T-helper 2 cell treated with Interferon-gamma antibody and Interleukin-4, amounts not matched to agents 5 μg/mL and 100 μg/mL, for 36 hours (primary cell): Measurements from ENCODE around the gene GRK5.
A peak's percentile ranks its signal among the peaks of the same experiment; 100 is the strongest.

ENCODE experiments used
- DNase-seq: peaks from one replicate; pipeline ENCODE4 v3.0.0; 2021; ENCODE audit warnings: low spot score
- H3K27ac Mint-ChIP-seq: one replicate; pipeline ENCODE4 v1.8.0; 2021; ENCODE audit warnings: mild to moderate bottlenecking, mixed read lengths
- H3K27me3 Mint-ChIP-seq: one replicate; pipeline ENCODE4 v1.8.0; 2021; ENCODE audit warnings: low read depth, mixed read lengths
- H3K36me3 Mint-ChIP-seq: one replicate; pipeline ENCODE4 v1.8.0; 2021; ENCODE audit warnings: low read depth, mixed read lengths
- H3K4me1 Mint-ChIP-seq: one replicate; pipeline ENCODE4 v1.8.0; 2021; ENCODE audit warnings: low read depth, mixed read lengths
- H3K4me3 Mint-ChIP-seq: one replicate; pipeline ENCODE4 v1.8.0; 2022; ENCODE audit warnings: mild to moderate bottlenecking, moderate library complexity, mixed read lengths
- H3K9me3 Mint-ChIP-seq: one replicate; pipeline ENCODE4 v1.8.0; 2021; ENCODE audit warnings: mixed read lengths

Gene GRK5

DNA sequence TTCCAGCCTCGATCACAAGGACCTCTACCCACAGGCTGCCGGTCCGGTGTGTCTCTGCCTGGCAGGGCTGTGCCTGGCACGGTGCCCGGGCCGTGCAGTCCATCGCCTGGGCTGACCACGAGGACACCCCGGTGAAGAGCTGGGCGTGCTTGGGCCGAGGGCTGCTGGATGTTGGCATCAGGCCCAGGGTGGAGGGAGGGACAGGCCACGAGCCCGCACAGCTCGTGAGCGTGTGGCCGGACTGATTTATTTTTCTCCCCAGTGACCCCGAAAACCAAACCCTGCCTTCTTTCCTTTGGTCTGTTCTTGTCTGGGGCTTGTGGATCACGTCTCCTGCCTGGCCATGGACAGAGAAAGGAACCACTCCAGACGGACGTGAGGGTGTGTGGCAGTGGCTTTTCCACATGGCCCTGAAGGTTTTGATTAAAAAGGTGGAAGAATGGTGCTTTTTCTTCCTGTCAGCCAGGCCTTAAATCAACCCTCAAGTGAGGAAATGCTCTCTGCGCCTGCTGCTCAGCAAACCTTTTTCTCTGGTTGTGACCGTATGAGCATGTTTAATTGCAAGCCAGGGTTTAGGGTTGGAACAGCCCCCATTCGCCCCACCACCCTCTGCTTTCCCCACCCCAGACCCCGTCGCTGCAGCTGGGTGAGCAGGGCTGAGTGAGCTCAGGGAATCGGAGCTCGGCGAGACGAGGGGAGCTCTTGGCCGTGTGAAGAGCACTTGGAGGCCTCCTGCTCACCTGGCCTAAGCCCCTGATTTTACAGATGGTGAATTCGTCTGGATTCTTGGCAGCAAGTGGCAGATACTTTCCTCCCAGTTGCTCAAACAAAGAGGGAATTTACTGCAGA is 205.1 kb downstream of the GRK5 start:
- DNase-seq: no peak
- H3K27ac Mint-ChIP-seq: no peak overlapping the region

DNA sequence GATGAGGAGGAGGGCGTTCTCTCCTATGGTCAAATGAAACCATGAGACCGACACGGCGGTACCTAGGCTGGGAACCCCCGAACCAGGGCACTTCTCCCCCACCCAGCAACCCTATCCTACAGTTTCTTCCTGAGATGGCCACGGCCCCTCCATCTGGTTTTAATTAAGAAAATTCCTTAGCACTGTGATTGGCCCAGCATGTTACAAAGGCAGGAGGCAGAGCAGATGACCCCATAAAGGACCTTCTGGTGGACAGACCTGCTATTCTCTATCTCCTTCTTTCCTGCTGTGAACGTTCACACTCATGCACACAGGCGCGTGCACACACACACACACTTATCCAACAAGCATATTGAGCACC is 205.7 kb downstream of the GRK5 start:
- no peak for DNase-seq
- H3K27ac Mint-ChIP-seq: no peak overlapping the region

More for the DNA sequence above, 205.1 kb downstream of the GRK5 start:
- H3K9me3 Mint-ChIP-seq: no peaks in the 10 kb centered on the region
- no peak overlapping the region for H3K4me3 Mint-ChIP-seq
- no peaks in the 10 kb centered on the region for H3K27me3 Mint-ChIP-seq
- peaks cover 2% of the 10 kb centered on the region for H3K4me1 Mint-ChIP-seq
- no peaks in the 10 kb centered on the region for H3K36me3 Mint-ChIP-seq

DNA sequence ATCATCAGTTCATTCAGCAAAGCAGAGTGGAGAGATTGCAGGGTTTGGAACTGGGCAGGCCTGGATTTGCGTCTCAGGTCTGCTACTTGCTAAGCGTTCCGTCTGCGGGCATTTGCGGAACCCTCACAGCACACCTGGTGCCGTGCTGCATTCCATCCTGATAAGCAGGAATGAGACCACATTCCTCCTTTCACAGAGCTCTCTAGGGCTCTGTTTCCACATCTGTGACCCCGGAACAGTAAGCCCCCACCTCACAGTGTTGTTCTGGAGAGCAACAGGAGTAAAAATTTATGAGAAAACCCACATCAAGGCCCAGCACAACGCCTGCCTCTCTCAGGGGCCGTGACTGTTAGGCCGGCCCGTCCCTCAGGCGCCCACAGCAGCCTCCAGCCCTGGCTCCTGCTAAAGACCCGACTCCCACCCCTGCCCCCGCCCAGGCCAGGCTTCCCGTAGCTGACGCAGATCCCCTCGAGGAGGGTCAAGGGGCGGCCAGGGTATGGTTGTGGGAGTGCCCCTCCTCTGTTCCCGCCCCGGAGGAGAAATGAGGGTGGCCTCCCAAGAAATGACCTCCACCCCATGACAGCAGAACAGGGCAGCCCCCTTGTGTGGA is 206.2 kb downstream of the GRK5 start:
- no peak for DNase-seq
- Mint-ChIP-seq H3K36me3 (no peaks in the 10 kb centered on the region), H3K9me3 (no peaks in the 10 kb centered on the region), H3K27me3 (no peaks in the 10 kb centered on the region), H3K4me1 (peaks cover 2% of the 10 kb centered on the region), H3K4me3 (no peak overlapping the region), H3K27ac (no peak overlapping the region)

More for the DNA sequence above, 205.7 kb downstream of the GRK5 start:
- no peak overlapping the region for H3K4me3 Mint-ChIP-seq
- peaks cover 2% of the 10 kb centered on the region for H3K4me1 Mint-ChIP-seq
- no peaks in the 10 kb centered on the region for H3K27me3 Mint-ChIP-seq
- no peaks in the 10 kb centered on the region for H3K9me3 Mint-ChIP-seq
- H3K36me3 Mint-ChIP-seq: no peaks in the 10 kb centered on the region

DNA sequence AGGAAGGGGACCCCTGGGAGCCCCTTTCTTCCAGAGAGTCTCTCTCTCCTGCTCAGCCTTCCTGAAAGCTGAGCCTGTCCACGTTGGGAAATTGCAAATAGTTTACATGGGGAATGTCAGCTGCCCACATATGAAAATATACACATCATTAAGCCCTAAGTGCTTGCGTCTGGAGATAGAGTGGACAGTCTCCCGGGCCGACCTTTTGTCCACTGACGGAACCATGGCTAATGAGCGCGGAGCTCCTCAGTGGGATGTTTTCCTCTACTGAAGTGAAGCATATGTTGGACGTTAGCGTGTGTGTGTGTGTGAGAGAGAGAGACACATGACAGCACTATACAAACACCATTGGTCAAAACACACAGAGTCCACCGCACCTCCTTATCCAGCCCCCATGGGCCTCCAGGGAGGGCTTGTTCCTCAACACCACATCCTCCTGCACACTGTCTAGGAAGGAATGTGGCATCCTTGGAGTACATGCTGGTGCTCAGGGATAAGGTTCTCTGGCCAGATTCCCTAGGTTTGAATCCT is 206.8 kb downstream of the GRK5 start:
- Mint-ChIP-seq H3K27ac (no peak overlapping the region), H3K9me3 (no peaks in the 10 kb centered on the region), H3K36me3 (no peaks in the 10 kb centered on the region), H3K27me3 (no peaks in the 10 kb centered on the region), H3K4me3 (no peak overlapping the region), H3K4me1 (peaks cover 2% of the 10 kb centered on the region)
- no peak for DNase-seq

DNA sequence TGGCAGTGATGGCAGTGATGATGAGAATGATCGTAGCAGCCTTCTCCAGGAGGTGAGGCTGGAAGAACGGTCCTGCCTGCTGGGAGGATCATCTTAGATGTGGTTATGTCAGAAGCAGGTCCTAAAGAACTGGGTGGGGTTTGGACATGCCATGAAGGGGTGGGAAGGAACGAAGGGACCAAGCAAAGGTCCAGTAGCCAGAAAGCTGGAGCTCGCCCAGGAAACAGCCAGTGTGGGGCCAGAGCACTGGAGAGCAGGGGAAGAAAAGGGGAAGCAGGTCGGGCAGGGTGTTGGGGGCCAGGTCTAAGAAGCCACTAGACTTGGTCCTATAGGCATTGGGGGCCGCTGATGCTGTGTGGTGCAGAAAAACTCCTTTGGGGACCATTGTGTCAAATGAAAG is 207.8 kb downstream of the GRK5 start:
- Mint-ChIP-seq H3K9me3 (no peaks in the 10 kb centered on the region), H3K27ac (no peak overlapping the region), H3K36me3 (no peaks in the 10 kb centered on the region), H3K27me3 (no peaks in the 10 kb centered on the region), H3K4me3 (no peak overlapping the region), H3K4me1 (peaks cover 2% of the 10 kb centered on the region)
- no peak for DNase-seq

DNA sequence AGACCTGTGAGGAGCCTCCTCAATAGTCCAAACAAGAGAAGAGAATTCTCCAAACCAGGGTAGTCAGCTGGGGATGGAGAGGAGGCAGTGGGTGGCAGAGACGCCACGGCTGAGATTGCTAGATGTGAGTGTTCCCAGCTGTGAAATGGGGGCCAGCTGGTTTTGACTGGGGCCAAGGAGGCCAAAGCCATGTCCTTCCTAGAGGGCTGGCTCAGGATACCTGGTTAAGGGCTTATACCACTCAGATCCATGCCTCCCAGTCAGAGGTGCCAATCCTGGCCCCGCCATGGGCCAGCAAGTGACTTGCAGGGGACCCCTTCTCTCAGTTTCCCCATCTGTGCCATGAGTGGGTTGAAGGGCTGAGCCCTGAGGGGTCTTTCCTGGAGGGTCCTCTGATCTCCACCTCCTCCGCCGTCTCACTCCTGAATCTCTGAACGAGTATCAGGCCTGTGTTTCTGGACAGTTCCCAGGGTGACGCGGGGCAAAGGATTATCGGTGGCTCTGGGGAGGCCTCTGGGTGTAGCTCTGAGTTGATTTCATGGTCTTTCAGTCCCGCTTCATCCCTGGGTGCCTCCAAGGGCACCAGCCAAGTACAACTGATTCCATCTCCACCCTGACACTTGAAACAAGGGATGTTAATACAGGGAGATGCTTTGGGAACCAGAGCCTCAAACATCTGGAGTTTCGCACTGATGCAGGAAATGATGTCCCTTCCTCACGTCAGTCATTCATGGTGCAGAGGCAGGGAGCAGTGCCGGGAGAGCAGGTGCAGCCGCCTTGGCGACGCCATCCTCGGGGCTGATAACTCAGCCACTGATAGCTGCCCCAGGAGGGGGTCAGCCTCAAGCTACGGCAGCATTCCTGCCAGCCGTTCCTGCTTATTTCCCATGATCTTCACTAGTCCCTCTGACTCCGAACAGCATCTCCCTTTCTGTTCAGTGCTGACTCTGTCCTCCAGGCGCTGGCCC is 208.4 kb downstream of the GRK5 start:
- H3K4me1 Mint-ChIP-seq: peaks cover 2% of the 10 kb centered on the region
- no peaks in the 10 kb centered on the region for H3K27me3 Mint-ChIP-seq
- H3K9me3 Mint-ChIP-seq: no peaks in the 10 kb centered on the region
- H3K4me3 Mint-ChIP-seq: no peak overlapping the region
- no peak for DNase-seq
- no peaks in the 10 kb centered on the region for H3K36me3 Mint-ChIP-seq
- no peak overlapping the region for H3K27ac Mint-ChIP-seq

DNA sequence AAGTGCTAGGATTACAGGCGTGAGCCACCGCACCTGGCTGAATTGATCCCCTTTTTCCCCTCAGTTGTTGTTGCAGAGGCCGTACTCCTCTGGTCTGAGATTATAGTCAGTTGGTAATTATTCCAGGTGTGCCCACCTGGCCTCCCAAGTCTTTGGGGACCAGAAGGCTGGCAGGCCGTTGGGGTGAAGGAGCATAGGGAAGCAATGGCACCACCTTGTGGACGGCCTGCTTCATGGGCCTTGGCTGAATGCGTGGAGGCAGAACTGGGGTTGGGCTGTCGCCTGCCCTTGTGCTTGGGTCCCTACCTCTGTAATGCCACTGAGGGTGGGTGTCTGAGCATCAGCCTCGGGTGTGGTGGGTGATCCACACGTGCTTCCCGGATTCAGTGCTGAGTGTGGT is 209.5 kb downstream of the GRK5 start:
- Mint-ChIP-seq H3K27ac (no peak overlapping the region), H3K9me3 (no peaks in the 10 kb centered on the region), H3K4me1 (peaks cover 2% of the 10 kb centered on the region), H3K27me3 (no peaks in the 10 kb centered on the region), H3K4me3 (no peak overlapping the region), H3K36me3 (no peaks in the 10 kb centered on the region)
- peak; percentile 32 for DNase-seq

DNA sequence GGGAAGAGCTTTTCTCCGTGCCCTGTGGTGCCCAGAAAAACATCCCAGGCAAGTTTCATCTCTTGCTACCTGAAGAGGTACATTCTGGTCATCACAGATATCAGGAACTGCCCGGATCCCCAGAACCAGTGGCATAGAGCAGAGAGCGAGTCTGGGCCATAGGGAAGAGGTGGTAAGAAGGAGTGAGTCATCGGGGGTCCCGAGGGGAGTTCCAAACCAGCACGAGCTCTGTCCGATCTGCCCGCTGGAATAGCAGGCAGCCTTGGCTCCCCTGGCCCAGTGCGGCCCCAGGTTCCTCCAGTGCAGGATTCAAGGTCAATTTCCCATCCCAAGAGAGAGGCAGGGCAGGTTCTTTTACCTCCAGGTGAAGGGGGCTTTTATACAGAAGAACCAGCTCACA is 210.5 kb downstream of the GRK5 start:
- Mint-ChIP-seq H3K36me3 (no peaks in the 10 kb centered on the region), H3K27ac (no peak overlapping the region), H3K27me3 (no peaks in the 10 kb centered on the region), H3K9me3 (no peaks in the 10 kb centered on the region), H3K4me1 (peaks cover 2% of the 10 kb centered on the region), H3K4me3 (no peak overlapping the region)
- DNase-seq: no peak

DNA sequence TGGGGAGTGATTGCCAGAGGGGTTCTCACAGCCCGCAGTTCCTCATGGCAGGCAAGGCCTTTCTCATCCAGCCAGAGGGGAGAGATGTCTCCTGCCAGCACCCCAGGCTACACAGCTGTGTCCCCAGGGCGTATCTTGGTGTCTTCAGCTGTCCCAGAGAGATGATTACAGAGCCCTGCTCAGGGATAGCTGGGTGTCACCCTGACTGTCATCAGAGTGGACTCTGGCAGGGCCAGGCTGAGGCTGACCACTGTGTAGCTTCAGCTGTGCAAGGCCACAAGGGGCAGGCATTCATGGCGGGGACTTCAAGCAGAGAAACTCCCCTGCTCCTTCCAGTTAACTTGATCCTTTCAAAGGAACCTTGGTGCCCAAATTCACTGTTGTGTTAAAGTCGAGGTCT is 211.0 kb downstream of the GRK5 start:
- Mint-ChIP-seq H3K4me3 (no peak overlapping the region), H3K4me1 (peaks cover 2% of the 10 kb centered on the region), H3K9me3 (no peaks in the 10 kb centered on the region), H3K27me3 (no peaks in the 10 kb centered on the region), H3K27ac (no peak overlapping the region), H3K36me3 (no peaks in the 10 kb centered on the region)
- no peak for DNase-seq

DNA sequence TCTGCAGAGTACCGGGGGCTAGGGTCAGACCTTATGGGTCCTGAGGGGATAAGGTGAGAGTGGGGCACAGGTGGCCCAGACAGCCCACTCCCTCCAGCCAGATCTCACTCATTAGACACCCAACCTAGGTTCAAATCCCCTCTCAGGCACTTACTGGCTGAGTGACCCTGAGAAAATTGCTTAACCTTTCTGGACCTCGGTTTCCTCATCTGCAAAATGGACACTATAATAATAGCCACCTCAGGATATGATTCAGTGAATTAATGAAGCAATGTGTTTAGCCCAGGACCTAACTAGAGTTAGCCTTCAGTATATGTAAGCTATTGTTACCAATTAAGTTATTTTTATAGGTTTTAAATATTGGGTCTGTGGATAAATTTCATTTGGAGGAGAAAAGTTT is 212.6 kb downstream of the GRK5 start:
- DNase-seq: no peak
- Mint-ChIP-seq H3K27ac (no peak overlapping the region), H3K36me3 (peaks cover 3% of the 10 kb centered on the region), H3K9me3 (no peaks in the 10 kb centered on the region), H3K4me1 (peaks cover 2% of the 10 kb centered on the region), H3K27me3 (no peaks in the 10 kb centered on the region), H3K4me3 (no peak overlapping the region)

DNA sequence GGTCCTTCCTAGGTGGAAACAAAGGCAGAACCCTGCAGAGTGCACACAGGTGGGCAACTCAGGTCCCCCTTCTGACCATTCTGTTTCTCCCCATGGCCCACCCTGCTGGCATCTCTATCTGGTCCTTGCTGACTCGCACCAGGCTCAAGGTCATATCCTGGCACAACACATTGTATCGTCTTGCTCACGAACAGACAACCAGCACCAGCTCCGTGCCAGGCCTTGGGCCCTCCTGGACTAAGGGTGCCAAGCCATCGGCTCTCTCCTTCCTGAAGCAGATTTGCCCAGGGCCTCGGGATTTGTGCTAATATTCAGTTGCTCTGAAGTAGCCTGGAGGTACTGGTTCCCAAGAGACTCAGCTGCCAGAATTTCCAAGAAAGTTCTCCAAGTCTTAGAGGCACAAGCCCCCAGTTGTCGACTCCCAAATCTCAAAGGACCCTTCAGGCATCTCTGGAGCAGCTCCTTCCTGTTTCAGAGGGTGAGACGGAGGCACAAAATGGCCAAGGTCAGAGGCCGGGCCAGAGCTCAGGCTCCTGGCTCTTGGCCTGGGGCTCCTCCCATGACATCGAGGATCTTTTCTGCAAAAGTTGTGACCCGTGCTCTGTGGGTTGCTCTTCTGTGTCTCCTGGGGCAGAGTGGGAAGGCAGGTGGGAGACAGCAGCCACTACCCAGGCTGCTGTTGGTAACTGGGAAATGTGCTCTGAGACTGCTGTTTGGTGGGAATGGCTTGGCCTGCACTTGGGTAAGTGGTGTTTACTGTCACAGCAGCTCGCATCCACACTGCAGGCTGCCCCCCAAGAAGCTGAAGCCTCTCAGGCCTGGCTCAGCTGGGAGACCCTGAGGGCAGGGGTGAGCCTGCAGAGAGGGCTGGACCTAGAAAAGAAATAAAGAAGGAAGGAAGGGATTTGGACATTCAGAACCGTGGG is 213.8 kb downstream of the GRK5 start:
- Mint-ChIP-seq H3K27ac (no peak overlapping the region), H3K36me3 (peaks cover 8% of the 10 kb centered on the region), H3K27me3 (no peaks in the 10 kb centered on the region), H3K4me3 (no peak overlapping the region), H3K4me1 (no peaks in the 10 kb centered on the region), H3K9me3 (no peaks in the 10 kb centered on the region)
- DNase-seq: no peak

DNA sequence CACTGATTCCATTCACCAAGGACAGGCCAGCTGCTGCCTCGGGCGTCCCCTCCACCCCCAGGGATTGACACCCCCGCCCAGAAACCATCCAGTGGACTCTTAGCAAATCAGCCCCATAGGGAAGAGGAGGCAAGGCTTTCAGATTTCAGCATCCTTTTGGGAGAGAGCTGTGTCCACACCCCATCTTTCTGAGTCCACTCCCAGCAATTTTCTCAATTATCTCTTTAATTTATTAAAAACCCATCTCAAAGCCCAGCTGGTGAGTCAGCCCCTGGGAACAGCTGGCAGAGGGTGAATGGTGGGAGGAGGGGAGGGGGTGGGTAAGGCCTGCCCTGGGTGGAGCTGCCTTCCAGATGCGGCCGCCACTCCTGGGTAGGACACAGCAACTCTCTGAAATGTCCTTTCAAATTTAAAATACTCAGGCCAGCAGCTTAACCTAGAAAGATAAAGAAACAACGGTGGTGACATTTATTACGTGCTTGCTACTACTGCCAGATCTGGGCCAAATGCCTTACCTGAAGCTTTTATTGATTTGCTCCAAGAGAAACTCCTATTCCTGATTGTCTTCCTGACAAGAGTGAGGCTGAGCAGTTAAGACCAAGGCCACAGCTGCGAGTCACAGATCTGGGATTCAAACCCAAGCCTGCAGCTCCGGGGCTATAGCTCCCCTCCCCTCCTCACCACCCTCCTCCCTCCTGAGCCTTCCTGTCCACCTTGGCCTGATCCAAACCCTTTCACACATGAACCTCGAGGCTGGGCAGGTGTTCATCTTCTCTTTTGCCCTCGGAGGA is 214.7 kb downstream of the GRK5 start:
- Mint-ChIP-seq H3K9me3 (no peaks in the 10 kb centered on the region), H3K27ac (no peak overlapping the region), H3K4me3 (no peak overlapping the region), H3K4me1 (no peaks in the 10 kb centered on the region), H3K27me3 (no peaks in the 10 kb centered on the region), H3K36me3 (peaks cover 8% of the 10 kb centered on the region)
- no peak for DNase-seq
